Karpas-422 (cell line): ENCODE data around the gene MLC1. TPM values are rescaled to one million over a fixed set of nuclear protein-coding genes. Genes with fewer than 3 reads are reported as not detected.

Experiments used
- DNase-seq: peaks from one replicate; pipeline ENCODE4 v3.0.0-alpha.2; 2015
- H2AFZ ChIP-seq: fragments of 200-600 bp; sonication (generic); 2 replicates; pipeline ENCODE4 v1.6.1; 2014; ENCODE audit warnings: antibody characterized with exemption, low read length, mixed read lengths
- H3K27ac ChIP-seq: fragments of 200-600 bp; sonication (generic); 2 replicates; pipeline ENCODE4 v1.5.1; 2014; ENCODE audit warnings: mild to moderate bottlenecking, low read length, moderate library complexity
- H3K27me3 ChIP-seq: fragments of 200-600 bp; sonication (generic); 2 replicates; pipeline ENCODE4 v1.6.1; 2014; ENCODE audit warnings: low read length, mixed read lengths
- H3K36me3 ChIP-seq: fragments of 200-600 bp; sonication (generic); 2 replicates; pipeline ENCODE4 v1.6.1; 2014; ENCODE audit warnings: low read length, mixed read lengths; ENCODE audit not compliant: insufficient read depth
- H3K4me1 ChIP-seq: fragments of 200-600 bp; sonication (generic); 2 replicates; pipeline ENCODE4 v1.6.1; 2014; ENCODE audit warnings: mild to moderate bottlenecking, low read length, mixed read lengths
- H3K4me2 ChIP-seq: fragments of 200-600 bp; sonication (generic); 2 replicates; pipeline ENCODE4 v1.6.1; 2014; ENCODE audit warnings: low read length, low read depth, mild to moderate bottlenecking; ENCODE audit not compliant: poor library complexity, severe bottlenecking
- H3K4me3 ChIP-seq: fragments of 200-600 bp; sonication (generic); 2 replicates; pipeline ENCODE4 v1.5.1; 2014; ENCODE audit warnings: mild to moderate bottlenecking, antibody characterized with exemption, low read length, mixed read lengths
- H3K79me2 ChIP-seq: fragments of 200-600 bp; sonication (generic); 2 replicates; pipeline ENCODE4 v1.6.1; 2014; ENCODE audit warnings: mild to moderate bottlenecking, low read length, mixed read lengths
- H3K9ac ChIP-seq: fragments of 200-600 bp; sonication (generic); 2 replicates; pipeline ENCODE4 v1.6.0; 2014; ENCODE audit warnings: low read length
- H3K9me2 ChIP-seq: fragments of 200-600 bp; sonication (generic), shearing (Covaris generic); replicated peaks from 2 replicates; pipeline ENCODE4 v1.6.0; 2014; ENCODE audit warnings: mild to moderate bottlenecking, low read length, moderate library complexity; ENCODE audit not compliant: insufficient read depth
- H3K9me3 ChIP-seq: fragments of 300-700, 200-600 bp; sonication (generic); 2 replicates; pipeline ENCODE4 v1.6.1; 2014; ENCODE audit warnings: low read length, mixed read lengths
- H4K20me1 ChIP-seq: fragments of 200-600 bp; sonication (generic); 2 replicates; pipeline ENCODE4 v1.6.1; 2014; ENCODE audit warnings: mild to moderate bottlenecking, antibody characterized with exemption, low read length, low read depth; ENCODE audit not compliant: insufficient read depth
- total RNA-seq: library from RNA; depleted of rRNA; stranded (reverse); fragments of >200 nt; shearing (Covaris generic); gene quantifications from 2 replicates; pipeline ENCODE4 v1.2.3, GENCODE V29; 2014; ENCODE audit warnings: low replicate concordance

Gene MLC1
- total RNA-seq, 1 experiment from 2014 or later, result not detected

- H3K9ac ChIP-seq, result no peak overlapping the region
- H3K4me3 ChIP-seq, result no peak overlapping the region
- no peaks in the 10 kb centered on the region for H4K20me1 ChIP-seq
- no peak overlapping the region for H3K4me2 ChIP-seq
- no peaks in the 10 kb centered on the region for H3K4me1 ChIP-seq
- no peaks in the 10 kb centered on the region for H3K27me3 ChIP-seq
- no peaks in the 10 kb centered on the region; the same call in 1 of the 2 replicates for H3K9me3 ChIP-seq
- no peaks in the 10 kb centered on the region for H3K79me2 ChIP-seq
- no peak for DNase-seq
- no peaks in the 10 kb centered on the region for H3K9me2 ChIP-seq
- no peaks in the 10 kb centered on the region for H3K36me3 ChIP-seq
- no peak overlapping the region for H3K27ac ChIP-seq
- no peak overlapping the region for H2AFZ ChIP-seq
Observed at GRCh38 chr22:50025993-50026392, 59.2 kb downstream of the MLC1 start.

- H3K9me3 ChIP-seq, result peaks cover 8% of the 10 kb centered on the region; the same call in 1 of the 2 replicates
- no peak overlapping the region for H3K4me2 ChIP-seq
- H3K9ac ChIP-seq, result no peak overlapping the region
- no peaks in the 10 kb centered on the region for H4K20me1 ChIP-seq
- H3K27ac ChIP-seq, result no peak overlapping the region
- no peak overlapping the region for H2AFZ ChIP-seq
- DNase-seq, result no peak
- no peaks in the 10 kb centered on the region for H3K36me3 ChIP-seq
- no peaks in the 10 kb centered on the region for H3K27me3 ChIP-seq
- no peaks in the 10 kb centered on the region for H3K4me1 ChIP-seq
- no peaks in the 10 kb centered on the region for H3K79me2 ChIP-seq
- H3K4me3 ChIP-seq, result no peak overlapping the region
- no peaks in the 10 kb centered on the region for H3K9me2 ChIP-seq
Observed at GRCh38 chr22:50022171-50022819, 62.9 kb downstream of the MLC1 start.

GRCh38 chr22:50020606-50021005, 64.6 kb downstream of the MLC1 start:
- Histone ChIP-seq H3K4me1 (no peaks in the 10 kb centered on the region), H3K36me3 (no peaks in the 10 kb centered on the region), H3K9me3 (peaks cover 8% of the 10 kb centered on the region; the same call in 1 of the 2 replicates), H3K4me2 (no peak overlapping the region), H3K27me3 (no peaks in the 10 kb centered on the region), H2AFZ (no peak overlapping the region), H3K9ac (no peak overlapping the region), H3K27ac (no peak overlapping the region), H3K4me3 (no peak overlapping the region), H4K20me1 (no peaks in the 10 kb centered on the region), H3K79me2 (no peaks in the 10 kb centered on the region), H3K9me2 (no peaks in the 10 kb centered on the region)
- DNase-seq, result no peak

GRCh38 chr22:50019316-50019715, 65.9 kb downstream of the MLC1 start:
- no peaks in the 10 kb centered on the region for H3K79me2 ChIP-seq
- no peak overlapping the region for H3K4me3 ChIP-seq
- H3K36me3 ChIP-seq, result no peaks in the 10 kb centered on the region
- no peaks in the 10 kb centered on the region for H3K4me1 ChIP-seq
- no peaks in the 10 kb centered on the region for H3K9me2 ChIP-seq
- DNase-seq, result no peak
- no peak overlapping the region for H2AFZ ChIP-seq
- H3K27ac ChIP-seq, result no peak overlapping the region
- no peaks in the 10 kb centered on the region for H3K27me3 ChIP-seq
- H4K20me1 ChIP-seq, result no peaks in the 10 kb centered on the region
- no peak overlapping the region for H3K4me2 ChIP-seq
- peaks cover 8% of the 10 kb centered on the region; the same call in 1 of the 2 replicates for H3K9me3 ChIP-seq
- no peak overlapping the region for H3K9ac ChIP-seq

GRCh38 chr22:50018608-50019285, 66.5 kb downstream of the MLC1 start:
- Histone ChIP-seq H3K79me2 (no peaks in the 10 kb centered on the region), H3K4me1 (no peaks in the 10 kb centered on the region), H3K9me3 (peaks cover 8% of the 10 kb centered on the region; the same call in 1 of the 2 replicates), H4K20me1 (no peaks in the 10 kb centered on the region), H3K27me3 (no peaks in the 10 kb centered on the region), H3K4me2 (no peak overlapping the region), H3K27ac (no peak overlapping the region), H3K9ac (no peak overlapping the region), H2AFZ (no peak overlapping the region), H3K36me3 (no peaks in the 10 kb centered on the region), H3K4me3 (no peak overlapping the region), H3K9me2 (no peaks in the 10 kb centered on the region)
- DNase-seq, result no peak

GRCh38 chr22:50017701-50018224, 67.5 kb downstream of the MLC1 start:
- Histone ChIP-seq H4K20me1 (no peaks in the 10 kb centered on the region), H3K4me1 (no peaks in the 10 kb centered on the region), H3K9me2 (no peaks in the 10 kb centered on the region), H3K36me3 (no peaks in the 10 kb centered on the region), H3K4me2 (no peak overlapping the region), H3K9ac (no peak overlapping the region), H2AFZ (no peak overlapping the region), H3K27me3 (no peaks in the 10 kb centered on the region), H3K9me3 (peaks cover 8% of the 10 kb centered on the region; the same call in 1 of the 2 replicates), H3K27ac (no peak overlapping the region), H3K4me3 (no peak overlapping the region), H3K79me2 (no peaks in the 10 kb centered on the region)
- DNase-seq, result no peak

GRCh38 chr22:50016988-50017700, 68.1 kb downstream of the MLC1 start:
- H3K4me1 ChIP-seq, result no peaks in the 10 kb centered on the region
- no peaks in the 10 kb centered on the region for H4K20me1 ChIP-seq
- no peaks in the 10 kb centered on the region for H3K9me2 ChIP-seq
- no peak overlapping the region for H3K27ac ChIP-seq
- H2AFZ ChIP-seq, result no peak overlapping the region
- no peak overlapping the region for H3K4me2 ChIP-seq
- no peak overlapping the region for H3K4me3 ChIP-seq
- H3K79me2 ChIP-seq, result no peaks in the 10 kb centered on the region
- no peaks in the 10 kb centered on the region for H3K27me3 ChIP-seq
- peaks cover 8% of the 10 kb centered on the region; the same call in 1 of the 2 replicates for H3K9me3 ChIP-seq
- no peak overlapping the region for H3K9ac ChIP-seq
- H3K36me3 ChIP-seq, result no peaks in the 10 kb centered on the region
- DNase-seq, result no peak
